Activated CD8-positive, alpha-beta memory T cell treated with anti-CD3 and anti-CD28 coated beads for 24 hours (primary cell): ENCODE measurements around the gene UNKL.
A peak's percentile ranks its signal among the peaks of the same experiment; 100 is the strongest.

Source experiments
- DNase-seq: peaks from one replicate; pipeline ENCODE4 v3.0.0-alpha.2; 2020

Gene UNKL

DNA sequence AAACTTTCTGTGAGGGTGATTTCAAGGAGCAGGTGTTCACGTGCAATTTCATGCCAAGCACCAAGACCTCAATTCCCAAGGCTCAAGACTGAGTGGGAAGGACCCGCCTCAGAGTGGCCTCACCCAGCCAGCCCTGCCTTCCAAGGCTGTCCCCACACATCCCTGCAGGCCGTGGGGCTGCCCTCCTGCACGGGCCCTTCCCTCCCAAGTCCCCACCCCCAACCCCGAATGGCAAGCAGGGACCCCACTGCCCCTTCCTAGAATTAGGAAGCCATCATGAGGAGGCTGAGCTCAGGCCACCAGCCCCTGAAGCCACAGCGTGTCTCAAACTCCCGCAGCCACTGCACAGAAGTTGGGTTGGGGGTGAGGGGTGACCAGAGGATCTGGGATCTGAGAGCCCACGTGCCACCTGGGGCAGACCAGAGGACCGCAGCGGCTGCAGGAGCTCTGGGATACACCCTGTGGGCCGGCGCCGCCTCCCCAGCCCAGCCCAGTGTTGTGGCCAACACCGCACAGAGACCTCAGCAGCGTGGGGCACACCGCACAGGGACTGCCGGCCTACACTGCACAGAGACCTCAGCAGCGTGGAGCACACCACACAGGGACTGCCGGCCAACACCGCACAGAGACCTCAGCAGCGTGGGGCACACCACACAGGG lies 42.1 kb downstream of the UNKL start:
- no peak for DNase-seq

DNA sequence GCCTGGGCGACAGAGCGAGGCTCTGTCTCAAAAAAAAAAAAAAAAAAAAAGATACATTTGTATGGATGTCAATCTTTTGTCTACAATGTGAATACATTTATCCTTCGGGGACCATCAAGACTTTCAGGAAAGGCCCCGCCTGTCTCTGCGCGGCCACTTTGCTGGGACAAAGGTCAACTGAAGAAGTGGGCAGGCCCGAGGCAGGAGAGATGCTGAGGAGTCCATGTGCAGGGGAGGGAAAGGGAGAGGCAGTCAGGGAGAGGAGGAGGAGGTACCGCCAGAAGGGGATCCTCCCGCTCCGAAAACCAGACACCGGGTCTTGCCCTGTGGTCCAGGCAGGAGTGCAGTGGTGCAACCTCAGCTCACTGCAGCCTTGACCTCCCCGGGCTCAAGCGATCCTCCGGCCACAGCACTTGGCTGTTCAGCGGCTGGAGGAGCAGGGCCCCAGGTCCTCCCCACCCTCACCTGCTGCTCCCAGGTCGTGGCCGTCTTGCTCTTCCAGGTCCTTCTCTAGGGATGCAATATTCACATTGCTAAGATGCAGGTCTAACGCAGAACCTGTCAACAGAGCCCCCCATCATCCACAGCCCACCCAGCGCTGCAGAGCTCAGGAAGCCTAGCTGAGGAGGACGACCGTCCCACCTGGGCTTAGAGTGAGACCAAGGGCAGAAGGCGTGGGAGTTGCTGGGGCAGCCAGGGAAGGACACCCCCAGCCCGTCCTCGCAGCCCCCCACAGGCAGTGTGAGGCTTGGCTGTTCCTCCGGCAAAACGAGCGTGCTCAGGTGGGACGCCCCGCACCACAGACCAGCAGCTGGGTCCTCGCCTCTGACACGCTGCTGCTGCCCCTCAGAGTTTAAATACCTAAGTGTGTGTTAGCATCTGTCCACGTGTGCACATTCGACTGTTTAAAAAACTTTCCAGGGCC lies 43.2 kb downstream of the UNKL start:
- no peak for DNase-seq

DNA sequence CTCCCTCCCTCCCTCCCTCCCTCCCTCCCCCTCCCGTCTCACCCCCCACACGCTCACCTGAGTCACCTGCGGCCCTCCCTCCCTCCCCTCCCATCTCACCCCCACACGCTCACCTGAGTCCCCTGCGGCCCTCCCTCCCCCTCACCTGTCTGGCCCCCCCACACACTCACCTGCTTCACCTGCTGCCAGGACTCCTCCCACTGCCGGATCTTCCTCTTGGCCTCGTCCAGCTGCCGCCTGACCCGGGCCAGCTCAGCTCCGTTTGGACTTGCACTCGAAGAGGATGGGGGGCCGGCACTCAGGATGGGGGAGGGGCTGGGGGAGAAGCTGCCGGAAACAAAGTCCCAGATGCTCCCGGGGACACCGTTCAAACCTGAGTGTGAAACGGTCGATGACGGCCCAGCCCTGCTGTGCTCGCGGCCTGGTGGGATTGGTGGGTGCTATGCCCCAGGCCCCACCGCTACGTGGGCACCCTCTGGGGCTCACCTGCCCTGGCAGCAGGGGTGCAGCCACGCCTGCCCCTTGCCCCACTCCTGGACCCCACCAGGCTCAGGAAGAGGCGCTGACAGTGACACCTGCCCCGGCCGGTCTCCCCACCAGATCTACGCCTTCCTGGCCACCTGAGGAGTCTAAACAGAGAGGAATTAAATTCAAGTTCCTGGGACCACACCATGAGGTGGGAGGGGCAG lies 46.9 kb downstream of the UNKL start:
- DNase-seq: no peak

DNA sequence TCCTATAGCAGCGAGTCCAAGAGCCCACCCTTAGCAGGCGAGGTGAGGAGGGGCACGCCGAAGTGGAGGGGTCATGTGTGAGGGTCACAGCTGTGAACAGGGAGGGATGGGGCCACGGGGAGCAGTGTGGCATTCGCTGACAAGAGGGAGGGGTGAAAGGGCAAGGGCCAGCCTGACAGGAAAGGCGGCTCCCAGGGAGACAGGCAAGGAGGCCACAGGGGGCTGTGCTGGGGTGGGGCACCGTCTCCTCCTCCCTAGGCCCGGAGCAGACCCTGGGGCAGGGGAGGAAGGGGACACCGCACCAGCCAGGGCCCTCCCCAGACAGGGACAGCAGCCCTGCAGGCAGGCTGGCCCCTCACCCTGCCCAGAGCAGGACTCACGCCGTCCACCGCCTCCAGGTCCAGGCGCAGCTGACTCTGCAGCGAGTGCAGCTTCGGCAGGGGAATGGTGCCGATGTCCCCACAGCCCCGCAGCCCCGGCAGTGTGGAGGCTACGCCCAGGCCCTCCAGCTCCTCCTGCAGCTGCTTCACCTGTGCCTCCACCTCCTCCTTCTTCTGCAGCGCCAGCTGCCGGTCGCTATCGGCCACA lies 47.7 kb downstream of the UNKL start:
- no peak for DNase-seq

DNA sequence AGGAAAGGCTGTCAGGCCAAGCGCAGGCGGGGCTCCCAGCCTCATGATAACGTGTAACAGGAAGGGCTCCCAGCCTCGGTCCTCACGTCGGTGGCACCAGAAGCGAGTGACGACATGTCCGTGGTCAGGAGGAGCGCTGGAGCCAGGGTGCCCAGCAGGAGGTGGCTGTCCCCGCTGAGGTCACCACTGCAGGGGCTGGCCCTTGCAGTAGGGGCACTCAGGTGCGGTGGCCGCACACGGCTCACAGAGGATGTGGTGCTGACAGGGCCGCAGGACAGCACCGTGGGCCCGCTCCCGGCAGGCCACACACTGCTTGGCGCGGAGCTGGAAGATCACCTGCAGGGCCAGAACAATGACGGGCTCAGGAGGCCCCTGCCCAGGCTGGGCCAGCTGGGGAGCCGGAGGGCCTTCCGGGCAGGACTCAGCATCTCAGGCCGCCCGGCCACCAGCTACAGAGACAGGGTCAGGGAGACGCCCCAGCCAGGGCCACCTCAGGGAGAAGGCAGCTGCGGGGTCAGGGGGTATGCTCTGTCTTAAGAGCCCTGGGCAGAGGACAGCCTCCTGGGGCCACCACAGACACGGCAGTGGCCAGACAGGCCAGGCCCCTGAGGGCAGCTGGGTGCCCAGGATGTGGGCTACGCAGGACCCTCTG lies 48.3 kb downstream of the UNKL start:
- no peak for DNase-seq

DNA sequence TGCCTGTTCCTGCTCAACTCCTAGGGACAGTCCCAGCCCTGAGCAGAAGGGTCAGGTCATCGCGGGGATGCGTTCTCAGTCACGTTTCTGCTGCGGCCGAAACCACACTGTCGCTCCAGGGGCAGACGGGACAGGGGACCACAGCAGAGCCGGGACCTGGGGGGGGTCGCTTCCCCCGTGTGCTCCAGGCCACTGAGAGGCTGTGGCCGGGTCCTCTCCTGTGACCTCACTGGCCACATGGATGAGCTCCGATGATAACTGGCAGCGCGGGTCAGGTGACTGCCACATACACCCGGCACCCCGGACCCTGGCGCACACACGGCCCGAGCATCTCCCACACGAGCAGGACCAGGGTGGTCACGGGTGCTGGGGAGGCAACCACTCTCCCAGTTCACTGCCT lies 50.0 kb downstream of the UNKL start:
- no peak for DNase-seq

DNA sequence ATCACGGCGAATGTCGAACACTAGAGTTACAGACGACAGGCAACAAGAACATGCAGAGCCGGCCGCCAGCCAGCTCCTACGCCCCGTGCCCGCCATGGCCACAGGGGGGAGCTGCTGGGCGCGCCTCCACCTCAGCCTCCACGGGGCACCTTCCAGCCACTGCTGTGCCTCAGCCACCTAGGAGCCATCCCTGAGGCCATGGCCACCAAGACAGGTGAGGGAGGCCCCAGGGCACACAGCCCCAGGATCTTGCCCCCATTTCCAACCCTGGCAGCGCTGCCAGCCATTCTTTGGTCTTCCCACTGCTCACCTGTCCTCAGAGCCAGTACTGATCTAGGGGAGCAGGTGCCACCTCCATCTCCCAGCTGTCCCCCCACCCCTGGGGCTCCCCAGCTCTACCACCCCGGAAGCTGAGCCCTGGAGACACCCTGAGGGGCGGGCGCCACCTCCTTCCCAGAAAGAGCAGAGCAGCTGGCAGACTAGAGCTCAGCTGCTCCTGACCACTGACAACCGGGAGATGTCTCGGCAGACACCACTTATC lies 50.9 kb downstream of the UNKL start:
- peak; percentile 88 for DNase-seq

DNA sequence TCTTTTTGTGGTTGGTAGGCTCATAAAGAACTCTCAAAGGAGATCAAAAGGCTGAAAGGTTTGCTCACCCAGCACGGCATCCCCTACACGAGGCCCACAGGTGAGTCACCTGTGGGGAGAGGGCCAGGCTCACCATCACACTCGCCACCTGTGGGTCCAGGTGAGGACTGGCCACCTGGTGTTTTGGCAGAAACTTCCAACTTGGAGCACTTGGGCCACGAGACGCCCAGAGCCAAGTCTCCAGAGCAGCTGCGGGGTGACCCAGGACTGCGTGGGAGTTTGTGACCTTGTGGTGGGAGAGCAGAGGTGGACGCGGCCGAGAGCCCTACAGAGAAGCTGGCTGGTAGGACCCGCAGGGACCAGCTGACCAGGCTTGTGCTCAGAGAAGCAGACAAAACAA lies 51.7 kb downstream of the UNKL start:
- no peak for DNase-seq

DNA sequence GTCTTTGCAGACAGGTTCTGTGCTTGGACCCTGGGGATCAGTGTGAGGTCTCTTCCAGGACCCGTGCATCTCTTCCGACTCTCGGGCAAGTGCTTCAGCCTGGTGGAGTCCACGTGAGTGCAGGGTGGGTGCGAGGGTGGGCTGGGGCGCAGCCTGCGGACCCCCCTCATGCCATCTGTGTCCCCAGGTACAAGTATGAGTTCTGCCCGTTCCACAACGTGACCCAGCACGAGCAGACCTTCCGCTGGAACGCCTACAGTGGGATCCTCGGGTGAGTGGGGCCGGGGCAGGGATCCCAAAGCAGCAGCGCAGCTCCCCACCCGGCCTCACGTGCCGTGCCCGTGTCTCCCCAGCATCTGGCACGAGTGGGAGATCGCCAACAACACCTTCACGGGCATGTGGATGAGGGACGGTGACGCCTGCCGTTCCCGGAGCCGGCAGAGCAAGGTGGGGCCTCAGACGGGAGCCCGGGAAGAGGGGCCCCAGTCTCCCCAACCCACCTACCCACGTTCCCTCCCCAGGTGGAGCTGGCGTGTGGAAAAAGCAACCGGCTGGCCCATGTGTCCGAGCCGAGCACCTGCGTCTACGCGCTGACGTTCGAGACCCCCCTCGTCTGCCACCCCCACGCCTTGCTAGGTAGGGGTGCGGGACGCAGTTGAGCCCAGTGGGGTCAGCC lies 52.7 kb downstream of the UNKL start:
- no peak for DNase-seq

DNA sequence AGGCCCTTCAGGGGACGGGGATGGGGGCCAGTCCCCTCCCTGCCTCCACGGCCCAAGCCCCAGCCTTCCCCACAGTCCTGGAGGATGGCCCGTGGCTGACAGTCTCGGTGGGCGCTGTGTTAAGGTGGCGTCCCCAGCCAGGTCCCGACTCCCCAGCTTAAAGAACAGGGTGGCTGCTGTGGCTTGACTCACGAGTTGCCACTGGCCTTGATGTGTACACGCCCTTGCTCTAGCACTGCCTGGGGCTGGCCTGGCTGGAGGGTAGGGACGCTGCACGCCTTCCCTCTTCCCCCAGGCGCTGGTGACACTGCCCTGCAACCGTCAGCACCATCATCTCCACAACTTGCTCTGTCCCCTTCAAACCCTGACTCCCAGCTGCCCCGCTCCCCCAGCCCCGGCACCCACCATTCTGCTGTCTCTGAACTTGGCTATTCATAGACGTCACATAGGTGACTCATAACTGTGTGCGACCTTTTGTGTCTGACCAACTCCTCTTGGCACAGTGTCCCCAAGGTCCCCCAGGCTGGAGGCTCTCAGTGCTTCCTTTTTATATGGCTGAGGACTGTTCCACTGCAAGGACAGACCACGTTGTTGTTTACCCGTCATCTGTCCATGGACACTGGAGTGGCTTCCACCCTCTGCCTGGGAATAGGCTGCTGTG lies 56.5 kb downstream of the UNKL start:
- DNase-seq: no peak

DNA sequence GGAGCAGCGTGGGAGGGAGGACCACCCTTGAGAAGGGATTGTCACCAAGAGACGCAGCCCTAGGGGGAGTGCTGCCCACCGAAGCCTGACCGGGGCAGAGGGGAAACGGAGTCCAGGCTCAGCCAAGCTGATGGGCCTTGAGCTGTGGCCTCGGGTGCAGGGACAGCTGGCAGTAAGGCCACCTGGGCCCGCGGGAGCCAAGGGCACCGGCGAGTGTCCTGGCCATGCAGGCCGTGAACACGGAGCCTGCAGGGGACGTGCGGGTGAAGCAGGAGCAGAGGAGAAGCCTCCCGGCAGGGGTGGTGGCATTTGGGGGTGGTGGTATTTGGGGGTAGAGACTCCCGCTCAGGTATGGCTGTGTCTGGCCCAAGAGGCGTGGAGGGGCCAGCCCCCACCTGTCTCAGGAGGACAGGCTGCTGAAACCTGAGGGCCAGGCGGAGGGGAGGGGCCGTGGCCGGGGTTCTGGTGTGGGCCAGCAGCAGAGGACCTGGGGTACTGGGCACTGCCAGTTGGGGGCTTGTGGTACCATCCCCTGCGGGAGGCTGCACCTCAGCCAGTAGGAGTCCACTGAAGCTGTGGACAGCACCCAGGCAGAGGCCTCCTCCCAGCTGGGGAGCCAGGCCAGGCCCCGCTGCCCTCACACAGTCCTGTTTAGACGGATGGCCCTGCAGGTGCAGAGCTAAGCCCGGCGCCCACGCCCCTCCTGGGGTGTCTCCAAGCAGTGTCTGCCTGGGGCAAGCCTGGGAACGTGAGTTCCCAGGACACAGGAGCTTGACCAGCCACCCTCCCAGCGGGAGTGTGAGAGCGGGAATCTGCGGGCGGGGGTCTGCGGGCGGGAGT lies 58.2 kb downstream of the UNKL start:
- DNase-seq: no peak

DNA sequence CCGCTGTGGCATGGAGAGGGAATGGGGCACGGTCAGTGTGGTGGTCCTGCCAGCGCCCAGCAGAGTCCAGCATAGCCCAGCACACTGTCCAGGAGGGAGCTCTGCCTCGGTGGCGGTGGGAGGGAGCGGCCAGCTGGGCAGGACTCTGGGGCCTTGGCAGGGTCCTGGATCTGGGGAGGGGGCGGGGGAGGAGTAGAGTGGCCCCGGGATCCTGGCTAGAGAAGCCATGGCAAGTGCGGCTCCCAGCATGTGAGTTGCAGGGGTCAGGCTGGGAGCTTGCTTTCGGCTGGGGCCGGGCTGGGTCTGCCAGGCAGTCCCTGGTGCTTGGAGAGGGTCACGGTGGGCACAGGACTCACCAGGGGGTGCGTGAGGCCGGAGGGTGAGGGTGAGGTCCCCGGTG lies 58.9 kb downstream of the UNKL start:
- no peak for DNase-seq

DNA sequence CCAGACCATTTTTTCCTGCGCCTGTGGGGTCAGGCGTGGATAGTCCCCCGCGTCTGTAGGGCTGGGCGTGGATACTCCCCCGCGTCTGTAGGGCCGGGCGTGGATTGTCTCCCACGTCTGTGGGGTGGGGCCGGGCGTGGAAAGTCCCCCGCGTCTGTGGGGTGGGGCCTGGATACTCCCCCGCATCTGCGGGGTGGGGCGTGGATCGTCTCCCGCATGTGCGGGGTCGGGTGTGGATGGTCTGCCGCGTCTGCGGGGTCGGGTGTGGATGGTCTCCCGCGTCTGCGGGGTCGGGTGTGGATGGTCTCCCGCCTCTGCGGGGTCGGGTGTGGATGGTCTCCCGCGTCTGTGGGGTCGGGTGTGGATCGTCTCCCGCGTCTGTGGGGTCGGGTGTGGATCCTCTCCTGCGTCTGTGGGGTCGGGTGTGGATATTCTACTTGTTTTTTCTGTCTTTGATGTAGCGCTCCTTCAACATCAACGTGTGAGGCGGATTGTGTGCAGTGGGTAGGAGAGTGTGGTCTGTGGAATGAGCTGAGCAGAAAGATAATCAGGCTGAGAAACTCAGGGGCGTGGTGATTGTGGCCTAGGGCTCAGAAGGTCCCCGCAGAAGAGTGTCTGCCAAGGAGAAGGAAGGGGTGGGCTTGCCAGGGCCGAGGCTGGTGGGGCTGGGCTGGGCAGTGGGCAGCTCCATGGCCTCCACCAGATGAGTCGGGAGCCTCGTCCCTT lies 59.5 kb downstream of the UNKL start:
- DNase-seq: no peak

DNA sequence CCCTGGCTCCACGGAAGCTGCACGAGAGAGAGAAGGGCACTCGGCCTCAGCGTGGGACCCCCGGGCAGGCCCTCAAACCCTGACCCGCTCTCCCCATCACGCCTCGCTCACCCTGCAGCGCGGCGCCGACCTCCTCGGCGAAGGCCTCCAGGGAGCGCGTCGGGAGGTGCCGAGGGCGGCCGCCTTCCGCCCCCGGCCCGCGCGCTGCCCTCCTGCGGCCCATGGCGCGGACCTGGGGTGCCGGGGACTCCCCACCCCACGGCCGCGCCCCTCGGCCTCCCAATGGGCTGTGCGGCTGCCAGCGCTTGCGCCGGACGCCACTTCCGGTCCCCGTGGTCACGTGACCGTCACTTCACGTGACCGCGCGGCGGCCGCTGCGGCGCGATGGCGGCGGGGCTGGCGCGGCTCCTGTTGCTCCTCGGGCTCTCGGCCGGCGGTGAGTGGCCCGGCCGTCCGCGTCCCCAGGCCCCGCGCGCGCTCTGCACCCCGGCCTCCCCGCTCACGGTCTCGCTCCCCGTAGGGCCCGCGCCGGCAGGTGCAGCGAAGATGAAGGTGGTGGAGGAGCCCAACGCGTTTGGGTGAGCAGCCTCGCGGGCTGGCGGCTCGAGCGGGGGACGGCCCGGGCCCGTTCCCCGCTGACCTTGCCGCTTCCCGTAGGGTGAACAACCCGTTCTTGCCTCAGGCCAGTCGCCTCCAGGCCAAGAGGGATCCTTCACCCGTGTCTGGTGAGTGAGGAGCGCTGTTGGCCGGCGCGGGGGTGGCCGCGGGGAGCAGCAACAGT lies 62.7 kb downstream of the UNKL start, which contains the start of the genes GNPTG and TSR3:
Gene GNPTG (plus strand): TSS at position 350 of the 781 bp plus-strand sequence. CDS start 35 bp downstream, at position 385.
Gene TSR3 (minus strand): TSS at position 297 of the 781 bp plus-strand sequence. CDS start 74 bp downstream, at position 223.
- peak; percentile 93 for DNase-seq

DNA sequence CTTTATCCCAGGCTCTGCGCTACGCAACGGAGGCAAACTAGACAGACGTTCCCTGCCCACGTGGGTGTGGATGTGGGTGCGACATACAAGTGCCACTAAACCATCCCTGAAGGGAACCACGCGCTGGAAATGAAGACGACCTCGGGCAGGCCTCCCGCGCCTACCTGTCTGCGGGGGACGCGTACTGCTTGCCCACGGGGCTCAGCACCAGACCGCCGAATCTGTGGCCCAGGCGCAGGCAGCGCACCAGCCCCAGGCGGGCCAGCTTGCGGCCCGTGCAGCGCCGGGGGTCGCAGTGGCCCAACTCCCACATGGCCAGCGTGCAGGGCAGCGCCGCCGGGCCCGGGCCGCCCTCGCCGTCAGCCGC lies 63.3 kb downstream of the UNKL start:
- no peak for DNase-seq

DNA sequence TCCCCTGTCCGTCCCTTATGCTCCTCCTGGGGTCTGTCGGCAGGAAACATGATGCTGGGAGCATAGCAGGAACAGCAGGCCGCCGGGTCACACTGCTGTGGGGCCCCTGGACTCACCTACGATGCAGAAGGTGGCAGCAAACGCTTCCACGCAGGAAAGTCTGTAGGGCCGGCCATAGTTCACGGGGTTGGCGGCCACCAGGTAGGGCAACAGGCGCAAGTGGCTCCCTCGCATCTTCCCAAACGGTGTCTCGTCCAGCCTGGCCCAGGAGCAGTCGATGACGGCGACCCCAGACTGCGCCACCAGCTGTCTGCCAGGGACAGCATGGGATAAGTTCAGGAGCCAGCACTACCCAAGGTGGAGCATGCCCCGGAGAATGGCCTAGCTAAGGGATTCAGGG lies 63.8 kb downstream of the UNKL start:
- no peak for DNase-seq

DNA sequence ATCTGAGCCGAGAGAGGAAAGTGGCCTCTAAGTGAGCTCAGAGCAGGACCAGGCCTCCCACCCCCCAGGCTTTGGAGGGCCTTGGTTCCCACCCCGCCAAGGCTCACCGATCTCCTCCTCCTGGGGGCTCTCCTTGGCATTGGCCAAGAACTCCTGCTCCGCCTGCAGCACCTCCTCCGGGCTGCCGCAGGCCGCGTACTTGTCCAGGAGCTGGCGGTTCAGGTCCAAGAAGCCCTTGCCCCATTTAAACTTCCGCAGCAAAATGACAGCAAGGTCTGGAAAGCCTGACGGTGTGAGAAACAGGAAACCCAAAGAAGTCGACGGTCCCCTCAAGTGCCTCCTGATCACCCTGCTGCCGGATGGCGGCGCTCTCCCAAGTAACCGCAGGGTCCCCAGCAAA lies 64.6 kb downstream of the UNKL start:
- no peak for DNase-seq

DNA sequence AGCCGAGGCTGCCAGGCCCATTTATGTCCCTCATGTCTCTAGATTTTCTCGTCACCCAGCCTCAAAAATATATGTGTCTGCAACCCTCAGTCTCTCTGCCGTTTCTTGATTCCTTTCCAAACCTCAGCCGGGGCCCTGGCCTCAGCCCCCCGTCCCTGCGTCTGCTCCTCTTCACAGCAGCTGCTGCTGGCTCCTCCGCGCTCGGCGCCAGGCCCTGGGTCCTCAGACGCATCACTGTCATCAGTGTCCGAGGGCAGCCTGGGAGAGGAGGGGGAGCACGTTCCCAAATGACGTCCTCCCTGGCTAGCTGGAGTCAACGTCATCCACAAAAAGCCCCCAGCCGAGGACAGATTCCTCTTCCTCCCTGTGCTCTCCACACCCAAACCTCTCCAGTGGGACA lies 65.2 kb downstream of the UNKL start:
- no peak for DNase-seq

DNA sequence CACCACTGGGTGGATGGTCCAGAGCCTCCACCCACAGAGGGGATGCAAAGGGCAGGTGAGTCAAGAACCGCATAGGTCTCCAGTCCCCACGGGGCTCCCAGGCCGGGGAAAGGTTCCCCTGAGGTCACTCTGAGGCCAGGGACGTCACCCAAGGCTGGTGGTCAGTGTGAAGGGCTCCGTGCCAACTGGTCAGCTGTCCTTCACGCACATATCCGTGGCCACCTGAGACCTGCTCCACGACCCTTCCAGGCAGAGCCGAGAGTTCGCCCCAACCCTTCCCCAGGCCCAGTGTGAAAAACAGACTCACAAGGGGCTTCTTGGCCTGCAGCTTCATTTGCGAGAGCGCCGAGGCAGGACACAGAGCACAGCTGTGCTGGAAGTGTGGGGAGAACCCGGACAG lies 65.6 kb downstream of the UNKL start:
- no peak for DNase-seq
